Fibroblast of mammary gland (primary cell): ENCODE results near the gene BBX.
A peak's percentile ranks its signal among the peaks of the same experiment; 100 is the strongest.

Source experiments
- DNase-seq: peaks from one replicate; pipeline ENCODE4 v3.0.0-alpha.2; 2010; ENCODE audit warnings: low read depth
- H3K4me3 ChIP-seq: 2 replicates; pipeline ENCODE4 v1.5.1; 2011; ENCODE audit warnings: low read depth, mild to moderate bottlenecking, low read length, moderate library complexity; ENCODE audit not compliant: control insufficient read depth
- TF ChIP-seq, protein P1 (sequence below): conservative IDR thresholded peaks from 2 replicates; pipeline ENCODE4 v1.5.1; 2011; ENCODE audit warnings: low read depth, low read length, inconsistent platforms; ENCODE audit not compliant: control insufficient read depth, insufficient read depth

BBX gene

DNA sequence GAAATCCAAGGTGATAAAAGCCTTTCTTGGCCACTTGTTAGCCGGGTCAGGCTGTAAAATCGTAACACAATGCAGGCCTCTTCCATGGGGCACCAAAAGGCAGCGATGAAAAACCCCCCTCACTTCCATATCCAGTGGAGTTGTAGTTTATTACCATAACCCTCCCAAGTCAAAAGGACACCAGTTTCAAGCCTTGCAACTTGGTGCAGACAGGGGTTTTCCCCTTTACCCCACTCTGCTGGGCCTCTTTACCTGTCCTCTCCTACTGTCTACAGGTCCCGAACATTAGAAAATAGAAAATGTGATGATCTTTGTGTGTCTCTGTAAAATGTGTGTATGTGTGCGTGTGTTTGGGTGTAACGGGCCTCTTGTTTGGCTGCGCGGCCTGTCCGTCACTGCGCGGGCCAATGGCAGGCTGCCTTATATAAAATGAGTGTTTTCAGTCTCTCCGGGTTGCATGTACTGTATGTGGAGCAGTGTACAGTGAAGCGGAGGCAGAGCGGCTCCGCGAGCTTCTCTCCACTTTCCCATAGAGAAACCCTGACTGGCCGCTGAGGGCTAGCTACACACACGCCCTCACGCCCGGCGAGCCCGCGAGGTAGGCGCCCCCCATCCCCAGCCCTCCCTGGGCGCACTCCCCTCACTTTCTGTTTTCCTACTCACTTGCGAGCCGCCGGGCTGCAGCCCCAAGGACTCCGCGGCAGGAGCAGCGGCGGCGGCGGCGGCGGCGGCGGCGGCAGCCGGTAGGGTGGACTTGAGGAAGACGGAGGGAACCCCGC is at the start of gene BBX:
Gene BBX, plus strand, starts transcription at position 453 of the 779 bp plus-strand sequence. CDS start 187,499 bp downstream, outside the sequence.
- H3K4me3 ChIP-seq = peak within 1 kb of the TSS; percentile 71
- DNase-seq = peak; percentile 97
- TF ChIP-seq, protein P1, sequence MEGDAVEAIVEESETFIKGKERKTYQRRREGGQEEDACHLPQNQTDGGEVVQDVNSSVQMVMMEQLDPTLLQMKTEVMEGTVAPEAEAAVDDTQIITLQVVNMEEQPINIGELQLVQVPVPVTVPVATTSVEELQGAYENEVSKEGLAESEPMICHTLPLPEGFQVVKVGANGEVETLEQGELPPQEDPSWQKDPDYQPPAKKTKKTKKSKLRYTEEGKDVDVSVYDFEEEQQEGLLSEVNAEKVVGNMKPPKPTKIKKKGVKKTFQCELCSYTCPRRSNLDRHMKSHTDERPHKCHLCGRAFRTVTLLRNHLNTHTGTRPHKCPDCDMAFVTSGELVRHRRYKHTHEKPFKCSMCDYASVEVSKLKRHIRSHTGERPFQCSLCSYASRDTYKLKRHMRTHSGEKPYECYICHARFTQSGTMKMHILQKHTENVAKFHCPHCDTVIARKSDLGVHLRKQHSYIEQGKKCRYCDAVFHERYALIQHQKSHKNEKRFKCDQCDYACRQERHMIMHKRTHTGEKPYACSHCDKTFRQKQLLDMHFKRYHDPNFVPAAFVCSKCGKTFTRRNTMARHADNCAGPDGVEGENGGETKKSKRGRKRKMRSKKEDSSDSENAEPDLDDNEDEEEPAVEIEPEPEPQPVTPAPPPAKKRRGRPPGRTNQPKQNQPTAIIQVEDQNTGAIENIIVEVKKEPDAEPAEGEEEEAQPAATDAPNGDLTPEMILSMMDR = no peak

DNA sequence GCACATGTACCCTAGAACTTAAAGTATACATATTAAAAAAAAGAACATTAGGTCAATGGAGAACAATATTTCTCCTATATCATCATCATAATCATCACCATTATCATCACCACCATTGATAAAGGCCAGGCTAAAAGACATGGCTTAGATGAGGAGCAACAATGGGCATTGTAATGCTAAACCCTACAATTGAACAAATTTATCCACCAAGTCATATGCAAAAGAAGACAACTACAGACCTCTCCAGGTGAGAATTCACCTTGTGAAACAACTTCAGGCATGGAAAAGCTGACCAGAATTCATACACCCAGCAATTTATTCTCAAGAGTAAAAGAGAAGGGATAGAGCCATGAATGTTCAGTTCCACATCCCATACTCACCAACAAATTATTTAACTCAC is 46.3 kb upstream of the BBX start:
- TF ChIP-seq, protein P1 = no peak
- no peak overlapping the region for H3K4me3 ChIP-seq
- no peak for DNase-seq

DNA sequence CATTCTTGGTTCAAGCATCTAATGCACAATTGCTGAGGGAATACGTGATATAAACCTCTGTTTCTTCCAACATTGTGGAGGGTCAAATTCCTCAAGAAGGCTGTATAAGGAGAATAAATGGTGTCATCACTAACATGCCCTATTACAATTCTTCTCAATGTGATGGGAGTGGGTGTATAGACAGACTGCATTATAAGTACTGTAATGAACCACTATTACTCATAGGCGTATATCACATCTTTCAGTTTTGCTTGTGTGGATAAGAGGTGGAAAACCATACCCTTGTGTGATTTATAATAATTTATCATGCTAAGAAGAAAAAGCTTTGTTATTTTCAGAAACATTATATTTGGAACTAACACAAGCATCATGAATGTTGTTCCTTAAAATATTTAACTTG is 35.3 kb upstream of the BBX start:
- TF ChIP-seq, protein P1 = no peak
- no peak for DNase-seq
- H3K4me3 ChIP-seq = no peak overlapping the region

DNA sequence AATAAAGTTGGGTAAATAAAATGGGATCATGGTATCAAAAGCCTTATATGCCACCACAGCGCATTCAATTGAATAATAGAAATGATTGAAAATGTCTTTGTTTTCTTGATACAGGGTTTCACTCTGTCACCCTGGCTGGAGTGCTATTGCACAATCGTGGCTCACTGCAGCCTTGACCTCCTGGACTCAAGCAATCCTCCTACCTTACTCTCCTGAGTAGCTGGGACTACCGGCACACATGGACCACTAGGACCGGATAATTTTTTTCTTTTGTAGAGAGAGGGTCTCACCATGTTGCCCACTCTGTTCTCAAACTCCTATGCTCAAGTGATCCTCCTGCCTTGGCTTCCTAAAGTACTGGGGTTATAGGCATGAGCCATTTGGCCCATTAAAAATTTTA is 33.8 kb upstream of the BBX start:
- no peak overlapping the region for H3K4me3 ChIP-seq
- DNase-seq = peak; percentile 5
- TF ChIP-seq, protein P1 = no peak

DNA sequence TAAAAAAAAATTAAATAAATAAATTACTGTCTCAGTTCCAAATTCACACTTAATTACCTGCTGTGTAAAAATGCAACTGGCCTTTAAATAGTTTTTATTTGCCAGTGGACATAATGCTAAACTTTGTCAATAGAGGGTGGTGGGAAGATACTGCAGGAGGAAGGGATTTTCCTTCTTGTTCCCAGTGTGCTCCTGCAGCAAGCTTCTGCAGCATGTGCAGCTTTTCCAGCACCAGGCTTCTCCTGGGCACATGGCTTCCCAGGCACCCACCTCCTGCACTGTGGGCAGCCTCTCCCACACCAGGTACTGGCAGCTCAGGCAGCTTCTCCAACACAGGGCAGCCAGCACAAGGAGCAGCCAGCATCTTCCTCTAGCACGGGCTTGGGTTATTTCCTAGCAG is 29.6 kb upstream of the BBX start:
- TF ChIP-seq, protein P1 = no peak

DNA sequence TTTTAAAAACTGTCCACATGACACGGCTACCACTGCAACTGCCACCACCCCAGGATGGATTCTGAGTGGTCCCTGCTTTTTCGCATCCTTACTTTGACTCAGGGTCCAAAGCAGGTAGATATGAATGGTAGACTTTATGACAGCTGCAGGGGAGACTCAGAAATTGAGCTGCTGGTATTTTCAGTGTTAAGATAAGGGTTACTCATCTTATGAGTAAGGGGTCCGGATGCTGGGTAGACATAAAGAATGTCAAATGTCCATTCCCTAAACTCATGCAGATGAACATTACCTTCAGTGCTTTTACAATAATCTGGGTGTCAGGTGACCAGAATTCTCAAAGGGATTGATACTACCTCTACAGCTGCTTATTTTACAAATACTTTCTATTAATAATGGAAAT is 25.9 kb upstream of the BBX start:
- H3K4me3 ChIP-seq = no peak overlapping the region
- DNase-seq = no peak
- TF ChIP-seq, protein P1 = no peak

More for the DNA sequence above, 29.6 kb upstream of the BBX start:
- no peak overlapping the region for H3K4me3 ChIP-seq
- DNase-seq = no peak

DNA sequence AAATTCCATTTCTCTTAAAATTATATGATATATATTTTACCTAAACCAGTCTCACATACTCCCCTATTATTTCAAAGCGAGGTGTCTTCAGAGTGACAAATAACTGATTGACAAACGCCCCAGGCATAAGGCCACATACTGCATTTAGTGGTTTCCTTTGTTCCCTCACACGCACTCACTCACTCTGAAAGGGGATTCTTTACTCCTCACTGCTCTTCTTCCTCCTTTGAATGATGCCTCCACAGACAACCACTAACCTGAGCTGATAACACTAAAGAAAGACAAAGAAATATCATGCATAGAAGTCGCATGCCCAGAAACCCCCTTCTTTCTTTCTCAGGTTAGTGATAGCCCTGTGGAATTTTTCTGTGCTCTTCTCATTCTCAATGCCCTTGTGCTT is 24.1 kb upstream of the BBX start:
- H3K4me3 ChIP-seq = no peak overlapping the region
- TF ChIP-seq, protein P1 = no peak
- DNase-seq = no peak
